SK-N-SH (cell line): ENCODE data around the gene TBX4. TPM values are rescaled to one million over a fixed set of nuclear protein-coding genes. Genes with fewer than 3 reads are reported as not detected.

Source experiments
- CTCF ChIA-PET: fragments of 300-600, 350-600 bp; formaldehyde crosslinking; extraction: SDS; loops from one replicate; lab custom pipeline; 2021; lab: Yijun Ruan, JAX
- POLR2A ChIA-PET: fragments of 350-600 bp; sonication (Branson Sonifier 250); formaldehyde crosslinking; extraction: SDS; loops from one replicate; lab custom pipeline; 2020; ENCODE audit warnings: antibody characterized with exemption, inconsistent platforms; lab: Yijun Ruan, JAX
- DNase-seq: peaks from one replicate; pipeline ENCODE4 v3.0.0; 2012
- H2AFZ ChIP-seq: fragments of 200-600 bp; sonication (generic); 2 replicates; pipeline ENCODE4 v1.8.1; 2016; ENCODE audit warnings: antibody characterized with exemption, mild to moderate bottlenecking, low read depth
- H3F3A ChIP-seq: fragments of 200-600 bp; sonication (generic); replicated peaks from 2 replicates; pipeline ENCODE3; 2016; ENCODE audit warnings: antibody characterized with exemption, mild to moderate bottlenecking; ENCODE audit not compliant: insufficient read depth
- H3K27ac ChIP-seq, 2 experiments: fragments of 200-500 bp in 1 of 2; fragments of 200-600 bp in 1 of 2; sonication (Bioruptor generic) in 1 of 2; sonication (generic), shearing (Covaris generic) in 1 of 2; 2 replicates each; pipeline versions ENCODE4 v1.5.1 to v1.6.1; 2014 to 2016; ENCODE audit warnings: low read depth in 2 of 2, inconsistent platforms in 1 of 2, low read length in 1 of 2, mild to moderate bottlenecking in 1 of 2, mixed read lengths in 1 of 2
- H3K27me3 ChIP-seq: fragments of 200-600 bp; sonication (generic), shearing (Covaris generic); 2 replicates; pipeline ENCODE4 v1.6.1; 2016; ENCODE audit warnings: mixed run types; ENCODE audit not compliant: insufficient read depth
- H3K36me3 ChIP-seq, 2 experiments: fragments of 200-500 bp in 1 of 2; fragments of 200-600 bp in 1 of 2; sonication (Bioruptor generic) in 1 of 2; sonication (generic) in 1 of 2; replicated peaks in 1 of 2; 2 replicates each; pipeline versions ENCODE3 to v1.5.1; 2014 to 2016; ENCODE audit warnings: low read length in 1 of 2, mild to moderate bottlenecking in 1 of 2; ENCODE audit not compliant: insufficient read depth in 2 of 2, control insufficient read depth in 1 of 2
- H3K4me1 ChIP-seq, 2 experiments: fragments of 200-500 bp in 1 of 2; fragments of 200-600 bp in 1 of 2; sonication (Bioruptor generic) in 1 of 2; sonication (generic), shearing (Covaris generic) in 1 of 2; 2 replicates each; pipeline versions ENCODE4 v1.5.1 to v1.6.1; 2014 to 2016; ENCODE audit warnings: low read depth in 1 of 2, low read length in 1 of 2, mixed run types in 1 of 2; ENCODE audit not compliant: insufficient read depth in 2 of 2, control insufficient read depth in 1 of 2
- H3K4me2 ChIP-seq: fragments of 200-600 bp; sonication (generic), shearing (Covaris generic); 2 replicates; pipeline ENCODE4 v1.6.1; 2017; ENCODE audit warnings: mixed run types
- H3K4me3 ChIP-seq, 2 experiments: fragments of 200-500 bp in 1 of 2; fragments of 200-600 bp in 1 of 2; sonication (Bioruptor generic) in 1 of 2; sonication (generic), shearing (Covaris generic) in 1 of 2; 2 replicates each; pipeline versions ENCODE4 v1.5.1 to v1.8.1; 2014 to 2016; ENCODE audit warnings: low read depth in 2 of 2, inconsistent platforms in 1 of 2, low read length in 1 of 2, mild to moderate bottlenecking in 1 of 2, mixed read lengths in 1 of 2, moderate library complexity in 1 of 2
- H3K79me2 ChIP-seq: fragments of 200-600 bp; sonication (generic); 2 replicates; pipeline ENCODE4 v1.8.1; 2017; ENCODE audit warnings: mild to moderate bottlenecking; ENCODE audit not compliant: insufficient read depth
- H3K9ac ChIP-seq: fragments of 200-600 bp; sonication (generic); 2 replicates; pipeline ENCODE4 v1.6.1; 2017; ENCODE audit warnings: mixed run types
- H3K9me2 ChIP-seq: fragments of 200-600 bp; sonication (generic); 2 replicates; pipeline ENCODE4 v1.6.1; 2017; ENCODE audit warnings: mixed run types
- H3K9me3 ChIP-seq: fragments of 200-600 bp; sonication (generic); 2 replicates; pipeline ENCODE4 v1.6.1; 2017; ENCODE audit warnings: mixed run types, mild to moderate bottlenecking, moderate library complexity
- H4K20me1 ChIP-seq: fragments of 200-600 bp; sonication (generic); 2 replicates; pipeline ENCODE4 v1.6.1; 2017; ENCODE audit warnings: mild to moderate bottlenecking, mixed run types; ENCODE audit not compliant: insufficient read depth
- ELF1 ChIP-seq: IDR thresholded peaks from 2 replicates; pipeline ENCODE4 v1.4.0; 2012
- EP300 ChIP-seq, 2 experiments: IDR thresholded peaks; 2 replicates each; pipeline versions ENCODE4 v1.4.0 to v1.6.1; 2012; ENCODE audit warnings: borderline replicate concordance in 1 of 2, low read depth in 1 of 2, low read length in 1 of 2
- FOSL2 ChIP-seq: IDR thresholded peaks from 2 replicates; pipeline ENCODE4 v1.4.0; 2012; ENCODE audit warnings: low read depth, mild to moderate bottlenecking, moderate library complexity, borderline replicate concordance
- FOXJ3 ChIP-seq: sonication (generic); formaldehyde crosslinking; IDR thresholded peaks from 2 replicates; pipeline ENCODE4 v1.5.1; 2020; ENCODE audit warnings: mild to moderate bottlenecking, missing genetic modification reagents
- GABPA ChIP-seq: IDR thresholded peaks from 2 replicates; pipeline ENCODE4 v1.4.0; 2012; ENCODE audit warnings: low read depth, mild to moderate bottlenecking
- MXI1 ChIP-seq: IDR thresholded peaks from 2 replicates; pipeline ENCODE4 v1.6.1; 2012; ENCODE audit warnings: mild to moderate bottlenecking, low read depth, low read length, improper control_type of control experiment
- NFIC ChIP-seq: IDR thresholded peaks from 2 replicates; pipeline ENCODE4 v1.4.0; 2012; ENCODE audit warnings: borderline replicate concordance
- RAD21 ChIP-seq: IDR thresholded peaks from 2 replicates; pipeline ENCODE4 v1.6.1; 2012; ENCODE audit warnings: mild to moderate bottlenecking, low read length
- RCOR1 ChIP-seq: fragments of 150-350 bp; IDR thresholded peaks from 2 replicates; pipeline ENCODE4 v1.6.1; 2017; ENCODE audit warnings: antibody characterized with exemption, low read length
- USF2 ChIP-seq: fragments of 150-350 bp; IDR thresholded peaks from 2 replicates; pipeline ENCODE4 v1.6.1; 2017; ENCODE audit warnings: antibody characterized with exemption, low read length, low read depth, borderline replicate concordance
- WGBS: methylation state at CpG from one replicate; pipeline ENCODE4 v1.1.6; 2017; ENCODE audit warnings: low lambda C conversion rate; 5-methylcytosine and 5-hydroxymethylcytosine counted together
- polyA plus RNA-seq, 3 experiments: library from polyadenylated mRNA; depleted of rRNA; stranded (reverse); fragments of >200 nt; gene quantifications; 2 replicates each; pipeline ENCODE4 v1.2.3, GENCODE V29; 2012

Gene TBX4
- polyA plus RNA-seq, 1 of the 3 experiments (the other 2 are of a cell fraction), result 0.02 TPM

- TF ChIP-seq GABPA, result no peak
- 0 out of 2 replicates have a peak, but pooled peaks have one; percentile 42 for TF ChIP-seq MXI1
- TF ChIP-seq FOXJ3 (CRISPR knock-in tag), result no peak
- TF ChIP-seq ELF1, result no peak
- TF ChIP-seq RCOR1, result peak; percentile 46
- TF ChIP-seq NFIC, result peak; percentile 61
- TF ChIP-seq RAD21, result 0 out of 2 replicates have a peak, but pooled peaks have one; percentile 1
- TF ChIP-seq, all 33 proteins: peak for 4
- Histone ChIP-seq H3K4me2 (peak overlapping the region; percentile 95; the same call in 1 of the 2 replicates), H4K20me1 (no peaks in the 10 kb centered on the region), H3K9ac (no peak overlapping the region), H3K79me2 (peaks cover 9% of the 10 kb centered on the region), H3F3A (peaks cover 20% of the 10 kb centered on the region), H3K36me3 (peaks cover 0 to under 1% of the 10 kb centered on the region in 2 experiments), H3K9me3 (no peaks in the 10 kb centered on the region), H3K27me3 (no peaks in the 10 kb centered on the region), H2AFZ (no peak overlapping the region), H3K27ac (peak overlapping the region in 1 of 2 experiments; percentile 90; a peak in 2 of 4 replicates), H3K9me2 (no peaks in the 10 kb centered on the region), H3K4me1 (peaks cover 5 to 49% of the 10 kb centered on the region in 2 experiments; a peak in 2 of 4 replicates), H3K4me3 (no peak overlapping the region)
- 81% methylated on average over 13 of the region's 16 CpGs for WGBS
- POLR2A ChIA-PET, result no interaction called here
- CTCF ChIA-PET, result interaction anchor here (0.6 to 16.4 kb wide), 20 partner anchors 12 to 693 kb away, joined by 3 to 318 read pairs (median 9); no protein-coding TSS in a partner anchor
- peak; percentile 75 for DNase-seq
Measured at GRCh38 chr17:61414141-61414935, 37.9 kb upstream of the TBX4 start.

DNA sequence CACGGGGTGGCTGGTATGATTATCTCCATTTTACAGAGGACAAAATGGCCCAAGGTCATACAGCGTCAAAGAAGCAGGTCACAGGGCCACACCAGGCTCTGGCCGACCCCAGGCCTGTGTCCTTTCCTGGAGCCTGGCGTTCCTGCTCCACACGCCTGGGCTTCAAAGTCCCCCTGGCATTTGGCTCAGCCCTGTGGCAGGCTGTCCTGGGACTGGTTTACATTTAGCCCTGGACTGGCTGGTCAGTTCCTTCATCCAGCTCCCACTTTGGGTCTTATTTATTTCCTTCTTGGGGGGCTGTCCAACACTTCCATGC, 37.3 kb upstream of the TBX4 start:
- Histone ChIP-seq H2AFZ (no peak overlapping the region), H4K20me1 (no peaks in the 10 kb centered on the region), H3K36me3 (no peaks in the 10 kb centered on the region), H3K9me3 (no peaks in the 10 kb centered on the region), H3K4me1 (peaks cover 5 to 49% of the 10 kb centered on the region in 2 experiments; a peak in 2 of 4 replicates), H3K27me3 (no peaks in the 10 kb centered on the region), H3K9me2 (no peaks in the 10 kb centered on the region), H3K79me2 (peaks cover 9% of the 10 kb centered on the region), H3K4me3 (no peak overlapping the region), H3K9ac (no peak overlapping the region), H3K27ac (peak overlapping the region in 1 of 2 experiments; percentile 90; a peak in 2 of 4 replicates), H3K4me2 (no peak overlapping the region), H3F3A (peaks cover 19% of the 10 kb centered on the region)
- TF ChIP-seq FOSL2 (no peak), USF2 (no peak), EP300 (IDR thresholded peaks at IDR 0.05; ENCODE audit: borderline replicate concordance in 1 of 2, low read depth in 1 of 2, low read length in 1 of 2) (peak in 1 of 2 experiments; percentile 63; a peak in 1 of 4 replicates)
- CTCF ChIA-PET, result interaction anchor here (0.6 to 16.4 kb wide), 18 partner anchors 11 to 694 kb away, joined by 3 to 318 read pairs (median 5); no protein-coding TSS in a partner anchor
- DNase-seq, result peak; percentile 47
- WGBS, result 83% methylated on average over 5 of the region's 5 CpGs
- POLR2A ChIA-PET, result no interaction called here
